ENCODE results near the gene PICK1.

DNA sequence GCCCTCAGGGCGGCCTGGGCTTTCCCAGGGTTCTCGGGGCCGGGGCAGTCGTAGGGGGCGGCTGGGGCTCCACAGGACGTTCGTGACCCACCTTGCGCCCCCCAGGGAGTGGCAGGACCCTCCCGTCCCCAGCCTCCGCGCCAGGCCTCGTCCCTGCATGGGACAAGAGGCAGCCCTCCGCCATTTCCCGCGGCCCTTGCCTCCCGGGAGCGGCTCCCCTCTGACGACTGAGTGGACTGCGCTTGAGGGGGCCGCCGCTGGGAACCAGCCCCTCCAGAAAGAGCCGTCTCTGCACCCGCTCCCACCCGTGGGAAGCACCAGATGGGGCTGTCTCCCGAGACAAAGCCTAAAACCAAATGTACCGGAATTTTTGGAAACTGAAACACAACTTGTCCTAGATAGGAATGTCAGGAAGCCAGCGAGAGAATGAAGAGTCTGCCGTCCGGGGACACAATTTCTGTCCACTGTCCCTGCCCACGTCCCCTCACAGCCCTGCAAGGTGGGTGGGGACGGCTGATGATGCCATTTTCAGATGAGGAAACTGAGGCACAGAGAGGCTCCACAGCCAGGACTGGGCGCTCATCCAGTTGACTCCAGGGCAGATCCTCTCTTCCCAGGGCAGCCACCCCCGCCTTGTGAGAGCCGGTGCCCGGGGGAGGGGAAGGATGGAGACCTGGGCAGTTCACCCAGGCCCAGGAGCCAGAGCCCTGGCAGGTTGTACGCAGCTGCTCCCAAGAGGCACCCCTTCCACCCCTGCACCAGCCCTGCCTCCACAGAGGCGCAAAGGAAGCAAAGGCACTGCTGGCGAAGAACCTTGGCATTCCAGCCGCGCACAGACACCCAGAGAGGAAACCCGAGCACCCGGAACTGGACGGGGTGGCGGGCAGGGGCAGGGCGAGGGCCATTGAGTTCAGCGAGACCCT lies 18.1 kb upstream of the PICK1 start:
- TF ChIP-seq, protein P1, sequence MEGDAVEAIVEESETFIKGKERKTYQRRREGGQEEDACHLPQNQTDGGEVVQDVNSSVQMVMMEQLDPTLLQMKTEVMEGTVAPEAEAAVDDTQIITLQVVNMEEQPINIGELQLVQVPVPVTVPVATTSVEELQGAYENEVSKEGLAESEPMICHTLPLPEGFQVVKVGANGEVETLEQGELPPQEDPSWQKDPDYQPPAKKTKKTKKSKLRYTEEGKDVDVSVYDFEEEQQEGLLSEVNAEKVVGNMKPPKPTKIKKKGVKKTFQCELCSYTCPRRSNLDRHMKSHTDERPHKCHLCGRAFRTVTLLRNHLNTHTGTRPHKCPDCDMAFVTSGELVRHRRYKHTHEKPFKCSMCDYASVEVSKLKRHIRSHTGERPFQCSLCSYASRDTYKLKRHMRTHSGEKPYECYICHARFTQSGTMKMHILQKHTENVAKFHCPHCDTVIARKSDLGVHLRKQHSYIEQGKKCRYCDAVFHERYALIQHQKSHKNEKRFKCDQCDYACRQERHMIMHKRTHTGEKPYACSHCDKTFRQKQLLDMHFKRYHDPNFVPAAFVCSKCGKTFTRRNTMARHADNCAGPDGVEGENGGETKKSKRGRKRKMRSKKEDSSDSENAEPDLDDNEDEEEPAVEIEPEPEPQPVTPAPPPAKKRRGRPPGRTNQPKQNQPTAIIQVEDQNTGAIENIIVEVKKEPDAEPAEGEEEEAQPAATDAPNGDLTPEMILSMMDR (IDR thresholded peaks at IDR 0.05), result peak in 1 of 12 donors; percentile 18
- TF ChIP-seq POLR2A (IDR thresholded peaks at IDR 0.05), result no peak
